Smooth muscle cell of the brain vasculature (primary cell): ENCODE measurements around the gene PSMB4.
"Not testable (repeated sequence)": the region's sequence is repeated elsewhere in the genome, so short reads cannot be mapped to it uniquely, and the experiment has no call there.

Experiments used
- DNase-seq: peaks from one replicate; pipeline ENCODE4 v3.0.0-alpha.2; 2012; ENCODE audit warnings: low read depth, low spot score

Gene PSMB4

GRCh38 chr1:151386002-151386401 lies 13.4 kb upstream of the PSMB4 start:
- DNase-seq, result no peak

GRCh38 chr1:151390221-151391078 lies 8.9 kb upstream of the PSMB4 start:
- DNase-seq, result not testable (repeated sequence)

GRCh38 chr1:151391079-151391563 lies 8.3 kb upstream of the PSMB4 start:
- no peak for DNase-seq

- DNase-seq, result no peak
Observed at GRCh38 chr1:151393583-151393982, 5.8 kb upstream of the PSMB4 start.

- not testable (repeated sequence) for DNase-seq
Observed at GRCh38 chr1:151396265-151396664, 3.1 kb upstream of the PSMB4 start.

- no peak for DNase-seq
Observed at GRCh38 chr1:151401125-151401788, 1.9 kb downstream of the PSMB4 start.

GRCh38 chr1:151401860-151402259 lies 2.5 kb downstream of the PSMB4 start:
- DNase-seq, result no peak

- DNase-seq, result no peak
Observed at GRCh38 chr1:151402764-151403163, 3.4 kb downstream of the PSMB4 start.

GRCh38 chr1:151403612-151404011 lies 4.2 kb downstream of the PSMB4 start:
- no peak for DNase-seq

GRCh38 chr1:151405187-151405951 lies 6.0 kb downstream of the PSMB4 start:
- no peak for DNase-seq

- DNase-seq, result no peak
Observed at GRCh38 chr1:151406176-151406575, 6.8 kb downstream of the PSMB4 start.

GRCh38 chr1:151407304-151407703 lies 7.9 kb downstream of the PSMB4 start:
- no peak for DNase-seq

GRCh38 chr1:151408891-151409290 lies 9.5 kb downstream of the PSMB4 start:
- no peak for DNase-seq

GRCh38 chr1:151411884-151412283 lies 12.5 kb downstream of the PSMB4 start:
- no peak for DNase-seq

- no peak for DNase-seq
Observed at GRCh38 chr1:151416231-151416630, 16.9 kb downstream of the PSMB4 start.

GRCh38 chr1:151418081-151418480 lies 18.7 kb downstream of the PSMB4 start:
- no peak for DNase-seq

- no peak for DNase-seq
Observed at GRCh38 chr1:151419819-151420218, 20.4 kb downstream of the PSMB4 start.

- no peak for DNase-seq
Observed at GRCh38 chr1:151425103-151425502, 25.7 kb downstream of the PSMB4 start.

GRCh38 chr1:151428068-151428467 lies 28.7 kb downstream of the PSMB4 start:
- DNase-seq, result no peak

GRCh38 chr1:151433827-151434226 lies 34.5 kb downstream of the PSMB4 start:
- DNase-seq, result not testable (repeated sequence)

- DNase-seq, result no peak
Observed at GRCh38 chr1:151435174-151435573, 35.8 kb downstream of the PSMB4 start.

GRCh38 chr1:151436985-151437384 lies 37.6 kb downstream of the PSMB4 start:
- no peak for DNase-seq
